Vagina (tissue), 2 donors: ENCODE data around the gene HSBP1. TPM values are rescaled to one million over a fixed set of nuclear protein-coding genes. Genes with fewer than 3 reads are reported as not detected.

ENCODE experiments used
- DNase-seq, 2 donors: peaks; one replicate each; pipeline ENCODE4 v3.0.0-alpha.2; 2017; ENCODE audit errors: extremely low spot score in 2 of 2
- H3K27ac ChIP-seq: fragments of 200-600 bp; sonication (generic); one replicate; pipeline ENCODE4 v1.5.1; 2019
- H3K27me3 ChIP-seq: fragments of 200-600 bp; sonication (generic); one replicate; pipeline ENCODE4 v1.5.1; 2019
- H3K36me3 ChIP-seq, 2 donors: fragments of 200-600 bp; sonication (generic); one replicate each; pipeline ENCODE4 v1.5.1; 2017 to 2019
- H3K4me1 ChIP-seq: fragments of 200-600 bp; sonication (generic); one replicate; pipeline ENCODE4 v1.5.1; 2019
- H3K4me3 ChIP-seq, 2 donors: fragments of 200-600 bp; sonication (generic); 1 replicate in 1 of 2; 2 replicates in 1 of 2; pipeline ENCODE4 v1.5.1; 2016 to 2019
- H3K9me3 ChIP-seq: fragments of 200-600 bp; sonication (generic); one replicate; pipeline ENCODE4 v1.5.1; 2019
- POLR2A ChIP-seq, 2 donors: fragments of 450-650 bp; IDR thresholded peaks; one replicate each; pipeline ENCODE4 v1.6.1; 2017; ENCODE audit warnings: antibody characterized with exemption in 2 of 2, mild to moderate bottlenecking in 2 of 2, moderate library complexity in 2 of 2
- POLR2AphosphoS5 ChIP-seq, 2 donors: sonication (generic); formaldehyde crosslinking; IDR thresholded peaks; one replicate each; pipeline ENCODE4 v1.9.0; 2017; ENCODE audit warnings: antibody characterized with exemption in 2 of 2, mild to moderate bottlenecking in 2 of 2, low read depth in 1 of 2; ENCODE audit not compliant: insufficient read depth in 1 of 2
- intact Hi-C: fragments of 100-400 bp; cut with DNase I; formaldehyde crosslinking; loops from one replicate; pipeline ENCODE4 v1.15.1; 2023
- total RNA-seq: library from RNA; depleted of rRNA; stranded (reverse); fragments of >200 nt; gene quantifications from one replicate; pipeline ENCODE4 v1.2.3, GENCODE V29; 2016
- TF ChIP-seq, protein P1 (sequence below), 3 experiments: fragments of 450-650 bp in 2 of 3; fragments of 200-600 bp in 1 of 3; sonication (generic) in 1 of 3; IDR thresholded peaks; one replicate each; pipeline ENCODE4 v1.5.1; 2017 to 2019; ENCODE audit warnings: antibody characterized with exemption in 3 of 3, mild to moderate bottlenecking in 2 of 3, moderate library complexity in 2 of 3

The HSBP1 gene
- total RNA-seq, 1 donor from 2014 or later: 14.2 TPM

DNA sequence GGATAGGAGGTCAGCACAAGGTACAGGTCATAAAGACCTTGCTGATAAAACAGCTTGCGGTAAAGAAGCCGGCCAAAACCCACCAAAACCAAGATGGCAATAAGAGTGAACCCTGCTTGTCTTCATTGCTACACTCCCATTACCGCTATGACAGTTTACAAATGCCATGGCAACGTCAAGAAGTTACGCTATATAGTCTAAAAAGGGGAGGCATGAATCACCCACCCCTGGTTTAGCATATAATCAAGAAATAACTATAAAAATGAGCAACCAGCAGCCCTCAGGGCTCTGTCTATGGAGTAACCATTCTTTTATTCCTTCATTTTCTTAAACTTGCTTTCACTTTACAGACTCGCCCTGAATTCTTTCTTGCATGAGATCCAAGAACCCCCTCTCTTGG is 1.0 kb upstream of the HSBP1 start:
- H3K4me3 ChIP-seq: no peak overlapping the region
- intact Hi-C loops: no loop called here
- no peak for DNase-seq
- TF ChIP-seq, protein P1, sequence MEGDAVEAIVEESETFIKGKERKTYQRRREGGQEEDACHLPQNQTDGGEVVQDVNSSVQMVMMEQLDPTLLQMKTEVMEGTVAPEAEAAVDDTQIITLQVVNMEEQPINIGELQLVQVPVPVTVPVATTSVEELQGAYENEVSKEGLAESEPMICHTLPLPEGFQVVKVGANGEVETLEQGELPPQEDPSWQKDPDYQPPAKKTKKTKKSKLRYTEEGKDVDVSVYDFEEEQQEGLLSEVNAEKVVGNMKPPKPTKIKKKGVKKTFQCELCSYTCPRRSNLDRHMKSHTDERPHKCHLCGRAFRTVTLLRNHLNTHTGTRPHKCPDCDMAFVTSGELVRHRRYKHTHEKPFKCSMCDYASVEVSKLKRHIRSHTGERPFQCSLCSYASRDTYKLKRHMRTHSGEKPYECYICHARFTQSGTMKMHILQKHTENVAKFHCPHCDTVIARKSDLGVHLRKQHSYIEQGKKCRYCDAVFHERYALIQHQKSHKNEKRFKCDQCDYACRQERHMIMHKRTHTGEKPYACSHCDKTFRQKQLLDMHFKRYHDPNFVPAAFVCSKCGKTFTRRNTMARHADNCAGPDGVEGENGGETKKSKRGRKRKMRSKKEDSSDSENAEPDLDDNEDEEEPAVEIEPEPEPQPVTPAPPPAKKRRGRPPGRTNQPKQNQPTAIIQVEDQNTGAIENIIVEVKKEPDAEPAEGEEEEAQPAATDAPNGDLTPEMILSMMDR (IDR thresholded peaks at IDR 0.05): no peak
- TF ChIP-seq POLR2AphosphoS5 (IDR thresholded peaks at IDR 0.05; ENCODE audit: insufficient read depth in 1 of 2, low read depth in 1 of 2): no peak
- TF ChIP-seq POLR2A (IDR thresholded peaks at IDR 0.05): no peak
- H3K27me3 ChIP-seq: no peaks in the 10 kb centered on the region
- no peaks in the 10 kb centered on the region for H3K36me3 ChIP-seq
- no peaks in the 10 kb centered on the region for H3K9me3 ChIP-seq
- H3K27ac ChIP-seq: no peak overlapping the region
- peaks cover 51% of the 10 kb centered on the region for H3K4me1 ChIP-seq

DNA sequence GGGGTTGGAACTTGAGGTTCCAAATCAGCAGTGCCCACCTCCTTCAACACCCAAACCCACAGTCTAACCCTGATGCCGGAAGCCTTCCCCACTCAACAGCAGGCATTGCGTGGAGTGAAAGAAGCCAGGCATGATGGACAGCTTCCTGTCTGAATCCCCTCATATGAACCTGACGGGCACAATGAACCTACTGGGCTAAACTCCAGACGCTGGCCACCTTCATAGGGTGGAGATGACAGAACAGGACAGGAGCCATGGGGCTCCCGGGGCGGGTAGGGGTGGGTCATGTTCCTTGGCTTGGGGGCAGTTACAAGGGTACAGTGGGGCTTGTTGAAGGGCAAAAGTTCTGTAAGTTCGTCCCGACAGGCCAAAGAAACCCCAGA is 460 bp upstream of the HSBP1 start:
- no peak for DNase-seq
- H3K27me3 ChIP-seq: no peaks in the 10 kb centered on the region
- TF ChIP-seq POLR2AphosphoS5 (IDR thresholded peaks at IDR 0.05; ENCODE audit: insufficient read depth in 1 of 2, low read depth in 1 of 2) (no peak), POLR2A (IDR thresholded peaks at IDR 0.05) (no peak)
- TF ChIP-seq, protein P1 (IDR thresholded peaks at IDR 0.05): no peak
- H3K4me1 ChIP-seq: peaks cover 45% of the 10 kb centered on the region
- no peaks in the 10 kb centered on the region for H3K36me3 ChIP-seq
- H3K9me3 ChIP-seq: no peaks in the 10 kb centered on the region
- intact Hi-C loops: no loop called here
- H3K27ac ChIP-seq: peak overlapping the region; percentile 81
- H3K4me3 ChIP-seq: peak overlapping the region; percentile 82 to 99

DNA sequence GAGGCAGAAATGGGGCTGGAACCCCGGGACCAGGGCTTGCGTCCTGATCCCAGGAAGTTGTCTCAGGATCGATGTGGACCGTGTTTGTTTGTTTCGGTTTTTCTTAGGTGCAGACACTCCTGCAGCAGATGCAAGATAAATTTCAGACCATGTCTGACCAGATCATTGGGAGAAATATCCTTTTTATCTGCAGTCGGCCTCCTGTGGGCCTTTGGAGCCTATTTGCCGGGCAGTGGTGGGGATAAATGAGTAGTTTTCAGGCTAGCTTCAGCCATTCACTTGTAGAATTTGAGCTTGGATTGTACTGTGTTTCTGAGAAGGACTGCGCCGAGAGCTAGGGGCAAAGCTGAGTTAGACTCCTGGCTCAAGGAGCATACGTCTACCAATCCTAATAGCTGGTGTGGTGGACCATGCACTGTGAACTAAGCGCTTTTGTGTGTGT is 816 bp downstream of the HSBP1 start:
- peaks cover 42% of the 10 kb centered on the region for H3K4me1 ChIP-seq
- DNase-seq: no peak
- peak overlapping the region; percentile 81 for H3K27ac ChIP-seq

DNA sequence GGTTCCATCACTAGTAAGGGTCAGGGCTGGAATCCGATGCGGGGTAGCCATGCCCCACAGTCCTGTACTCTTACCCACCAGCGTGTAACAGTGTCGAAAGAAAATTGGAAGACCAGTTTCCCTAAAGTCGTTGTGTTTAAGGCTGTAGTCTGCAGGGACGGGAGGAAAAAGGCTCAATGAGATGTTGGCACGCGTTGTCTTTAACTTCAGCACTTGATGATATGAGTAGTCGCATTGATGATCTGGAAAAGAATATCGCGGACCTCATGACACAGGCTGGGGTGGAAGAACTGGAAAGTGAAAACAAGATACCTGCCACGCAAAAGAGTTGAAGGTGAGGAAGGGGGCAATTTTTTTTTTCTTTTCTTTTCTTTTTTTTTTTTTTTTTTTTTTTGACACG is 1.3 kb downstream of the HSBP1 start:
- intact Hi-C loops: no loop called here
- H3K4me1 ChIP-seq: peaks cover 47% of the 10 kb centered on the region
- no peak for DNase-seq
- no peaks in the 10 kb centered on the region for H3K27me3 ChIP-seq
- H3K27ac ChIP-seq: peak overlapping the region; percentile 81
- H3K4me3 ChIP-seq: peak overlapping the region; percentile 82 to 99
- TF ChIP-seq POLR2AphosphoS5 (IDR thresholded peaks at IDR 0.05; ENCODE audit: insufficient read depth in 1 of 2, low read depth in 1 of 2) (no peak), POLR2A (IDR thresholded peaks at IDR 0.05) (no peak)
- TF ChIP-seq, protein P1 (IDR thresholded peaks at IDR 0.05): no peak
- H3K36me3 ChIP-seq: no peaks in the 10 kb centered on the region
- no peaks in the 10 kb centered on the region for H3K9me3 ChIP-seq

More for the DNA sequence above, 816 bp downstream of the HSBP1 start:
- intact Hi-C loops: no loop called here
- Histone ChIP-seq H3K4me3 (peak overlapping the region; percentile 82 to 99), H3K36me3 (no peaks in the 10 kb centered on the region), H3K9me3 (no peaks in the 10 kb centered on the region), H3K27me3 (no peaks in the 10 kb centered on the region)
- TF ChIP-seq, protein P1 (IDR thresholded peaks at IDR 0.05): no peak
- TF ChIP-seq POLR2AphosphoS5 (IDR thresholded peaks at IDR 0.05; ENCODE audit: insufficient read depth in 1 of 2, low read depth in 1 of 2) (no peak), POLR2A (IDR thresholded peaks at IDR 0.05) (no peak)

DNA sequence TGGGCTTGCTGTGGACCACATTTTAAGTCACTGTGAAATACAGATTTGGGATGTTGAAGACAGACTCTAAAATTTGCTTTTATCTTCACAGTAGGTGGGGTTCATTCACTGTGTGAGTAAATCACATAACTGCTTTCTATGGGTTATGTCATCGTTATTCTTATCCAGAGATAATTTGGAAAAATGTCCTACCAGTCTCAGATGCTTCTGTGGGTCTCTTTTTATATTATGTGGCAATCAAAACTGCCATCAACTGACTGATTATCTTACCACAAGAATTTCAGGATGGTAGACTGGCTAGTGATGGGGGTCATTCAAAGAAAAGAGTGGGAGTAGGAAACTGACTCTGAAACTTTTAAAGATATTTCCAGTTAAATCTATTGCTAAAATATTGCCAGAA is 3.1 kb downstream of the HSBP1 start:
- no peaks in the 10 kb centered on the region for H3K36me3 ChIP-seq
- no peak overlapping the region for H3K27ac ChIP-seq
- peaks cover 64% of the 10 kb centered on the region for H3K4me1 ChIP-seq
- H3K27me3 ChIP-seq: no peaks in the 10 kb centered on the region
- intact Hi-C loops: no loop called here
- TF ChIP-seq POLR2AphosphoS5 (IDR thresholded peaks at IDR 0.05; ENCODE audit: insufficient read depth in 1 of 2, low read depth in 1 of 2): no peak
- TF ChIP-seq POLR2A (IDR thresholded peaks at IDR 0.05): no peak
- H3K4me3 ChIP-seq: no peak overlapping the region
- no peak for DNase-seq
- no peaks in the 10 kb centered on the region for H3K9me3 ChIP-seq
